Measurements from ENCODE around the gene MED22. TPM values are rescaled to one million over a fixed set of nuclear protein-coding genes. Genes with fewer than 3 reads are reported as not detected.

MED22 gene
- total and polyA plus RNA-seq, 2 of the 8 experiments (the other 6 are each of a cell fraction or from before 2014, with no cell fraction given), result 56.4 to 68.4 TPM

DNA sequence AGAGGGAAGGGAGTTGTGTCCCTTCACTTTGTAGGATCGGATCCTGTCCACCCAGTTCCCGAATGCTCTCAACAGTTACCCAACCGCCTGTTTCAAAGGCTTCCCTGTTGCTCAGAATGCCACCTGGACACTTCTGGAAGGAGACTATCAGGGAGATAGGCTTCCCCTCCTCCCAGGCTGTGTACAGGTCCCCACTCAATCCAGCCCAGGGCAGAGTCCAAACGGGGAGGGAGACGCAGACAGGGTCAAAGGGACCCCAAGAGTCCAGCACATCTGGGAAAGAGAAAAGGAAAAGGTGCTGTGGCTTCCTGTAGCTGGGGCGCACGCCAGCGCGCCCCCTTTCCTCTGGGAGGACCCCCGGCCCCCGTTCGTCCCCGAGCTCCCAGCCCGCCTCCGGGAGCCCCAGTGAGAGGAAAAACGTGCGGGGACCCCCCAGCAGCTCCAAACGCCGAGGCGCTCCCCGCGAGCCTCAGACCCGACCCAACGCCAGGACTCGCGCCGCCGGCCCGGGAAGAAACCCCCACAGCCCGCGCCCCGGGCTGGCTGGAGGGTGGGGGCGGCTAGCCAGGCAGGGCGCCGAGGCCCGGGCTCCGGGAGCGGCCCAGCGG, 27.3 kb upstream of the MED22 start (continued):
- TF ChIP-seq, protein P1, sequence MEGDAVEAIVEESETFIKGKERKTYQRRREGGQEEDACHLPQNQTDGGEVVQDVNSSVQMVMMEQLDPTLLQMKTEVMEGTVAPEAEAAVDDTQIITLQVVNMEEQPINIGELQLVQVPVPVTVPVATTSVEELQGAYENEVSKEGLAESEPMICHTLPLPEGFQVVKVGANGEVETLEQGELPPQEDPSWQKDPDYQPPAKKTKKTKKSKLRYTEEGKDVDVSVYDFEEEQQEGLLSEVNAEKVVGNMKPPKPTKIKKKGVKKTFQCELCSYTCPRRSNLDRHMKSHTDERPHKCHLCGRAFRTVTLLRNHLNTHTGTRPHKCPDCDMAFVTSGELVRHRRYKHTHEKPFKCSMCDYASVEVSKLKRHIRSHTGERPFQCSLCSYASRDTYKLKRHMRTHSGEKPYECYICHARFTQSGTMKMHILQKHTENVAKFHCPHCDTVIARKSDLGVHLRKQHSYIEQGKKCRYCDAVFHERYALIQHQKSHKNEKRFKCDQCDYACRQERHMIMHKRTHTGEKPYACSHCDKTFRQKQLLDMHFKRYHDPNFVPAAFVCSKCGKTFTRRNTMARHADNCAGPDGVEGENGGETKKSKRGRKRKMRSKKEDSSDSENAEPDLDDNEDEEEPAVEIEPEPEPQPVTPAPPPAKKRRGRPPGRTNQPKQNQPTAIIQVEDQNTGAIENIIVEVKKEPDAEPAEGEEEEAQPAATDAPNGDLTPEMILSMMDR (IDR thresholded peaks at IDR 0.05; ENCODE audit: control extremely low read depth in 1 of 3, insufficient read depth in 1 of 3, low read depth in 1 of 3, low read length in 3 of 3), result peak in 2 of 3 experiments; percentile 20 to 33; a peak in 1 of 4 replicates

All from H1 (cell line).